Measurements from ENCODE around the gene DDX47.

- TF ChIP-seq CTCF (conservative IDR thresholded peaks at IDR 0.05; ENCODE audit: low read depth, low read length) (no peak), EZH2 (IDR thresholded peaks at IDR 0.05; ENCODE audit: borderline replicate concordance, low read depth, low read length, poor library complexity, severe bottlenecking) (no peak)
Observed at GRCh38 chr12:12812618-12813119, 477 bp upstream of the DDX47 start.
